Mesothelial cell of epicardium (in vitro differentiated cells): ENCODE results near the gene XKR7. TPM values are rescaled to one million over a fixed set of nuclear protein-coding genes. Genes with fewer than 3 reads are reported as not detected.

Experiments
- DNase-seq, 2 experiments: peaks; one replicate each; pipeline ENCODE4 v3.0.0; 2021; ENCODE audit warnings: low spot score in 2 of 2; ENCODE audit not compliant: unreplicated experiment in 2 of 2
- H3K27ac Mint-ChIP-seq: 2 replicates; pipeline ENCODE4 v1.8.0; 2021; ENCODE audit warnings: mixed read lengths
- H3K27me3 Mint-ChIP-seq: 2 replicates; pipeline ENCODE4 v1.8.0; 2021; ENCODE audit warnings: low read depth, mixed read lengths
- H3K36me3 Mint-ChIP-seq: 2 replicates; pipeline ENCODE4 v1.8.0; 2021; ENCODE audit warnings: mixed read lengths
- H3K4me1 Mint-ChIP-seq: 2 replicates; pipeline ENCODE4 v1.8.0; 2021; ENCODE audit warnings: mixed read lengths
- H3K4me3 Mint-ChIP-seq: 2 replicates; pipeline ENCODE4 v1.8.0; 2021; ENCODE audit warnings: mild to moderate bottlenecking, moderate library complexity, mixed read lengths
- H3K9me3 Mint-ChIP-seq: 2 replicates; pipeline ENCODE4 v1.8.0; 2021; ENCODE audit warnings: mixed read lengths
- CTCF ChIP-seq: fragments of 200-600 bp; sonication (generic); IDR thresholded peaks from one replicate; pipeline ENCODE4 v1.5.0; 2021; ENCODE audit warnings: antibody characterized with exemption; ENCODE audit not compliant: unreplicated experiment
- total RNA-seq: library from RNA; stranded (reverse); gene quantifications from 3 replicates; pipeline ENCODE4 v1.2.1, GENCODE V29; 2021

Gene XKR7
- total RNA-seq, 1 donor from 2014 or later = 0.25 TPM

- no peak overlapping the region for H3K4me3 Mint-ChIP-seq
- H3K4me1 Mint-ChIP-seq = peaks cover 2% of the 10 kb centered on the region
- peaks cover 10% of the 10 kb centered on the region for H3K9me3 Mint-ChIP-seq
- no peak for DNase-seq
- H3K36me3 Mint-ChIP-seq = peaks cover 43% of the 10 kb centered on the region
- H3K27me3 Mint-ChIP-seq = no peaks in the 10 kb centered on the region
- no peak for TF ChIP-seq CTCF
- H3K27ac Mint-ChIP-seq = no peak overlapping the region
Measured at GRCh38 chr20:31945319-31945718, 22.6 kb upstream of the XKR7 start.

- Mint-ChIP-seq H3K9me3 (peaks cover 10% of the 10 kb centered on the region), H3K36me3 (peaks cover 43% of the 10 kb centered on the region), H3K27me3 (no peaks in the 10 kb centered on the region), H3K4me1 (peaks cover 5% of the 10 kb centered on the region), H3K27ac (no peak overlapping the region), H3K4me3 (no peak overlapping the region)
- no peak for DNase-seq
- no peak for TF ChIP-seq CTCF
Measured at GRCh38 chr20:31945785-31946184, 22.2 kb upstream of the XKR7 start.

GRCh38 chr20:31948008-31948407, 19.9 kb upstream of the XKR7 start:
- peaks cover 15% of the 10 kb centered on the region for H3K4me1 Mint-ChIP-seq
- H3K4me3 Mint-ChIP-seq = no peak overlapping the region
- peaks cover 1% of the 10 kb centered on the region for H3K27me3 Mint-ChIP-seq
- peaks cover 43% of the 10 kb centered on the region for H3K36me3 Mint-ChIP-seq
- peaks cover 10% of the 10 kb centered on the region for H3K9me3 Mint-ChIP-seq
- no peak overlapping the region for H3K27ac Mint-ChIP-seq
- no peak for DNase-seq
- no peak for TF ChIP-seq CTCF

- TF ChIP-seq CTCF = no peak
- DNase-seq = no peak
- peaks cover 15% of the 10 kb centered on the region for H3K4me1 Mint-ChIP-seq
- peak overlapping the region; percentile 97 for H3K4me3 Mint-ChIP-seq
- H3K36me3 Mint-ChIP-seq = peaks cover 38% of the 10 kb centered on the region
- peaks cover 10% of the 10 kb centered on the region for H3K9me3 Mint-ChIP-seq
- peaks cover 9% of the 10 kb centered on the region for H3K27me3 Mint-ChIP-seq
- H3K27ac Mint-ChIP-seq = no peak overlapping the region
Measured at GRCh38 chr20:31949877-31950646, 17.9 kb upstream of the XKR7 start.

- H3K27ac Mint-ChIP-seq = peak overlapping the region; percentile 91
- peak overlapping the region; percentile 97 for H3K4me3 Mint-ChIP-seq
- peaks cover 20% of the 10 kb centered on the region for H3K27me3 Mint-ChIP-seq
- H3K4me1 Mint-ChIP-seq = peaks cover 15% of the 10 kb centered on the region
- DNase-seq = no peak
- no peak for TF ChIP-seq CTCF
- H3K36me3 Mint-ChIP-seq = peaks cover 32% of the 10 kb centered on the region
- peaks cover 10% of the 10 kb centered on the region for H3K9me3 Mint-ChIP-seq
Measured at GRCh38 chr20:31951203-31951529, 16.8 kb upstream of the XKR7 start.
